Lung (tissue), 12 donors: ENCODE results near the gene CXCL17. TPM values are rescaled to one million over a fixed set of nuclear protein-coding genes. Genes with fewer than 3 reads are reported as not detected.

ENCODE experiments used
- ATAC-seq: fragments of 200-7000 bp; cut with Tn5 transposase; one replicate; pipeline ENCODE4 v1.9.1; 2020; ENCODE audit warnings: moderate number of reproducible peaks; ENCODE audit not compliant: insufficient read depth, low FRiP score
- DNase-seq, 3 donors: peaks; one replicate each; pipeline ENCODE4 v3.0.0-alpha.2; 2013 to 2017
- H3K27ac ChIP-seq, 2 donors: one replicate each; pipeline ENCODE4 v1.5.1; 2013; ENCODE audit warnings: mild to moderate bottlenecking in 2 of 2, moderate library complexity in 2 of 2, control low read depth in 1 of 2, inconsistent platforms in 1 of 2, low read depth in 1 of 2, low read length in 1 of 2
- H3K27me3 ChIP-seq, 3 donors: one replicate each; pipeline ENCODE4 v1.5.1; 2013; ENCODE audit warnings: low read length in 2 of 3; ENCODE audit not compliant: control insufficient read depth in 3 of 3, insufficient read depth in 3 of 3
- H3K36me3 ChIP-seq, 4 donors: one replicate each; pipeline ENCODE4 v1.5.1; 2013; ENCODE audit warnings: low read length in 4 of 4, mild to moderate bottlenecking in 1 of 4, moderate library complexity in 1 of 4; ENCODE audit not compliant: control insufficient read depth in 4 of 4, insufficient read depth in 4 of 4
- H3K4me1 ChIP-seq, 5 donors: one replicate each; pipeline ENCODE4 v1.5.1; 2013; ENCODE audit warnings: low read length in 5 of 5, mild to moderate bottlenecking in 2 of 5, moderate library complexity in 1 of 5; ENCODE audit not compliant: control insufficient read depth in 5 of 5, insufficient read depth in 5 of 5
- H3K4me3 ChIP-seq: one replicate; pipeline ENCODE4 v1.5.1; 2013; ENCODE audit warnings: mild to moderate bottlenecking, control low read depth, moderate library complexity
- H3K9ac ChIP-seq, 2 donors: one replicate each; pipeline ENCODE4 v1.5.1; 2013; ENCODE audit warnings: low read length in 2 of 2, control low read depth in 1 of 2; ENCODE audit not compliant: insufficient read depth in 1 of 2
- H3K9me3 ChIP-seq, 4 donors: one replicate each; pipeline ENCODE4 v1.5.1; 2013; ENCODE audit warnings: low read length in 3 of 4, mild to moderate bottlenecking in 1 of 4, moderate library complexity in 1 of 4; ENCODE audit not compliant: control insufficient read depth in 4 of 4, insufficient read depth in 3 of 4
- WGBS, 2 donors: extraction: QIAGEN DNeasy Blood & Tissue Kit; methylation state at CpG; one replicate each; pipeline ENCODE4 v1.1.7; 2013; 5-methylcytosine and 5-hydroxymethylcytosine counted together
- polyA plus RNA-seq, 2 donors: library from polyadenylated mRNA; stranded (reverse); fragments of 200-250 nt; gene quantifications; one replicate each; pipeline ENCODE4 v1.2.1, GENCODE V29; 2013
- total RNA-seq, 2 donors: library from RNA; depleted of rRNA in 1 of 2; stranded (reverse); fragments of >200 nt in 1 of 2; gene quantifications; one replicate each; pipeline ENCODE4 v1.2.1, GENCODE V29; 2014 to 2021
- TF ChIP-seq, protein P1 (sequence below): IDR thresholded peaks from 2 replicates; pipeline ENCODE4 v1.5.1; 2012; ENCODE audit warnings: mild to moderate bottlenecking; ENCODE audit errors: control extremely low read depth, extremely low read depth
- donor health status: control.
- donor health status: control.
- donor health status: Bipolar disorder and iron deficiency.
- donor health status: healthy.
- donor health status: DM: yes; HTN: yes; CAD: no.

CXCL17 gene
- total and polyA plus RNA-seq, 4 donors = 98.9 to 688 (median 221) TPM

DNA sequence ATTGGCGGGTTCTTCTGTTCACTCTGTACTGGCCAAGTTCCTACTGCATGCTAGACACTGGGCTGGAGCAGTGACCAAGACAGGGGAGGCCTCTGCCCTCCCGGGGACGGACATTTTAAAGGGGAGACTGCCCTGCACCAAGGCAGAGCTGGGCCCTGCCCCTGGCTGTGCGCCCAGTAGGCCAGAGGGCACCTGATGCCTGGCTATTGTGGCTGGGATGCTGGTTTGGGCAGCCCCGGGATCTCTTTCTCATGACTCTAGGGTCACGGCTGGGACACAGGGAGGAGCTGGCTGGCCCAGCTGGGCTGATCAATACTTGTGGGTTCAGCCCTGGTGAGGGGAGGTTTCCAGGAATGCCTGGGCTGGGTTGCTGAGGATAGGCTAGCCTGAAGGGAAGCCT, 33.3 kb downstream of the CXCL17 start:
- 67 to 89% methylated on average over 6 of the region's 6 CpGs for WGBS, 2 donors
- Histone ChIP-seq H3K36me3 (peaks cover 0 to 6% (median under 1%) of the 10 kb centered on the region in 4 donors), H3K4me1 (peaks cover 0 to 7% (median 0%) of the 10 kb centered on the region in 5 donors), H3K27ac (no peak overlapping the region), H3K9ac (no peak overlapping the region), H3K4me3 (no peak overlapping the region), H3K27me3 (no peaks in the 10 kb centered on the region), H3K9me3 (no peaks in the 10 kb centered on the region)
- DNase-seq (no peak), ATAC-seq (no peak)
- TF ChIP-seq, protein P1, sequence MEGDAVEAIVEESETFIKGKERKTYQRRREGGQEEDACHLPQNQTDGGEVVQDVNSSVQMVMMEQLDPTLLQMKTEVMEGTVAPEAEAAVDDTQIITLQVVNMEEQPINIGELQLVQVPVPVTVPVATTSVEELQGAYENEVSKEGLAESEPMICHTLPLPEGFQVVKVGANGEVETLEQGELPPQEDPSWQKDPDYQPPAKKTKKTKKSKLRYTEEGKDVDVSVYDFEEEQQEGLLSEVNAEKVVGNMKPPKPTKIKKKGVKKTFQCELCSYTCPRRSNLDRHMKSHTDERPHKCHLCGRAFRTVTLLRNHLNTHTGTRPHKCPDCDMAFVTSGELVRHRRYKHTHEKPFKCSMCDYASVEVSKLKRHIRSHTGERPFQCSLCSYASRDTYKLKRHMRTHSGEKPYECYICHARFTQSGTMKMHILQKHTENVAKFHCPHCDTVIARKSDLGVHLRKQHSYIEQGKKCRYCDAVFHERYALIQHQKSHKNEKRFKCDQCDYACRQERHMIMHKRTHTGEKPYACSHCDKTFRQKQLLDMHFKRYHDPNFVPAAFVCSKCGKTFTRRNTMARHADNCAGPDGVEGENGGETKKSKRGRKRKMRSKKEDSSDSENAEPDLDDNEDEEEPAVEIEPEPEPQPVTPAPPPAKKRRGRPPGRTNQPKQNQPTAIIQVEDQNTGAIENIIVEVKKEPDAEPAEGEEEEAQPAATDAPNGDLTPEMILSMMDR = no peak

- Histone ChIP-seq H3K9ac (no peak overlapping the region), H3K4me3 (no peak overlapping the region), H3K9me3 (no peaks in the 10 kb centered on the region), H3K27ac (no peak overlapping the region), H3K27me3 (no peaks in the 10 kb centered on the region), H3K4me1 (peaks cover 0 to 7% (median 0%) of the 10 kb centered on the region in 5 donors), H3K36me3 (peaks cover 0 to 6% (median under 1%) of the 10 kb centered on the region in 4 donors)
- DNase-seq (no peak), ATAC-seq (no peak)
- TF ChIP-seq, protein P1 = no peak
- WGBS, 2 donors = 97% methylated on average over 10 of the region's 10 CpGs
These were observed 35.0 kb downstream of the CXCL17 start for GRCh38 chr19:42407816-42408175.

DNA sequence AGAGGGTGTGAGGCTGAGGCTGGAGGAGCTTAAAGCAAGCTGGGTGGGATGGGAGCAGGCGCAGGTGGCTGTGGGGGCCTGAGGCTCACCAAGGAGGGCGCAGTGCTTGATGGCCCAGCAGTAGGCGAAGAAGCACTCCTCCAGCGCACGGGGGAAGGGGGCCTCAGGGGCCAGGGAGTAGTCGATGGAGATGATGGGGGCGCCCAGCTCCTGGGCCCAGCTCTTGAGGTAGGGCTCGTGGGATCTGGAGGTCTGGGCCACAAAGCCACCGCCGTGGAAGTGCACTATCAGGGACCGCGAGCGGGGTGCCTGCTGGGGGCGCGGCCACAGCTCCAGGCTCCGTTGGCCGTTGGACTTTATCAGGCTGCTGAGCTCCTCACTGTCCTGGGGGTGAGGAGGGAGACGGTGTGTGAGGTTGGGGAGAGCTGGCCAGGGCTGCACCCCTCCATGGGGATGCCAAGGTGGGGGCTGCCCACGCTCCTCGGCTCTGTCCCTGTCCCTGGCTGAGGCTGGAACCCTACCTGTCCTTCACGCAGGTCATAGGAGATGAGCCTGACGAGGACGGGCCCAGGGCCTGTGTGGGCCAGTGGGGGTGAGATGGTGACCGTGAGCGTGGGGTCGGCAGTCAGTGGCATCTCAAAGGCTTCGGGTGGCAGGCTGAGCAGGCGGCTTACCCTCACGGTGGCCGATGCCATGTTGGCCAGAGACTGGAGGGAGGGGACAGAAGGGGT, 35.5 kb downstream of the CXCL17 start:
- no peak overlapping the region for H3K27ac ChIP-seq
- no peak for DNase-seq
- ATAC-seq = no peak

More for the DNA sequence above, 35.5 kb downstream of the CXCL17 start:
- TF ChIP-seq, protein P1 = no peak
- Histone ChIP-seq H3K9ac (no peak overlapping the region), H3K36me3 (peaks cover 0 to 6% (median under 1%) of the 10 kb centered on the region in 4 donors), H3K9me3 (no peaks in the 10 kb centered on the region), H3K27me3 (no peaks in the 10 kb centered on the region), H3K4me1 (peaks cover 0 to 9% (median 0%) of the 10 kb centered on the region in 5 donors), H3K4me3 (no peak overlapping the region)
- WGBS, 2 donors = 95 to 98% methylated on average over 30 of the region's 30 CpGs
